ENCODE measurements around the gene NR5A2. TPM values are rescaled to one million over a fixed set of nuclear protein-coding genes. Genes with fewer than 3 reads are reported as not detected.

The NR5A2 gene
- total and polyA plus RNA-seq, 10 of the 15 experiments (the other 5 are each of a cell fraction or from before 2014, with no cell fraction given): 0.02 to 0.60 (median 0.15) TPM; not detected in 1

GRCh38 chr1:200035397-200035955 is 8.0 kb downstream of the NR5A2 start:
- no peak for DNase-seq (ENCODE audit: low read depth, low spot score)
- intact Hi-C loops (cut with micrococcal nuclease; ENCODE audit: unreplicated experiment): no loop called here
- in situ Hi-C loops (cut with MboI): no loop called here
- ChIA-PET POLR2A (no interaction called here), RAD21 (ENCODE audit: unreplicated experiment) (no interaction called here), SMC1A (ENCODE audit: uncharacterized antibody, unreplicated experiment) (no interaction called here), CTCF (no interaction called here)
- no peaks in the 10 kb centered on the region for H3K36me3 ChIP-seq (ENCODE audit: control insufficient read depth in 2 of 2, insufficient read depth in 2 of 2, low read length in 1 of 2)
- H3K4me2 ChIP-seq (ENCODE audit: control insufficient read depth, insufficient read depth): no peak overlapping the region
- H3K27ac ChIP-seq (ENCODE audit: control insufficient read depth, insufficient read depth): no peak overlapping the region
- no peak overlapping the region for H3K9ac ChIP-seq (ENCODE audit: control insufficient read depth, insufficient read depth, low read length)
- no peaks in the 10 kb centered on the region; the same call in 2 of the 3 replicates for H3K9me3 ChIP-seq (replicated peaks; ENCODE audit: control insufficient read depth, insufficient read depth, low read length)
- no peak for ATAC-seq
- TF ChIP-seq TBL1XR1 (IDR thresholded peaks at IDR 0.05; ENCODE audit: low read depth, low read length): no peak
- no peak for TF ChIP-seq YBX1 (IDR thresholded peaks at IDR 0.05)
- no peak for TF ChIP-seq RFX5 (IDR thresholded peaks at IDR 0.05; ENCODE audit: low read depth, low read length)
- TF ChIP-seq ESRRA (IDR thresholded peaks at IDR 0.05; ENCODE audit: low read length): no peak
- no TSS peak for BruUV-seq (replicated peaks)
- peaks cover 34 to 43% of the 10 kb centered on the region in 2 experiments for H3K27me3 ChIP-seq (replicated peaks in 1 of 2; ENCODE audit: control insufficient read depth in 2 of 2, insufficient read depth in 2 of 2, low read length in 1 of 2)
- H4K20me1 ChIP-seq (ENCODE audit: control insufficient read depth, insufficient read depth): no peaks in the 10 kb centered on the region
- no peak overlapping the region for H2AFZ ChIP-seq (ENCODE audit: control insufficient read depth, low read depth, low read length)
- H3K4me1 ChIP-seq (ENCODE audit: control insufficient read depth, insufficient read depth, low read length): no peaks in the 10 kb centered on the region
- H3K79me2 ChIP-seq (ENCODE audit: control insufficient read depth, insufficient read depth, low read length): no peaks in the 10 kb centered on the region
- FAIRE-seq: no peak
- WGBS (ENCODE audit: insufficient coverage, insufficient replicate concordance, low lambda C conversion rate, missing lambda C conversion rate): 27% methylated on average over 34 of the region's 36 CpGs
- no peak overlapping the region for H3K4me3 ChIP-seq

- no peaks in the 10 kb centered on the region for H4K20me1 ChIP-seq (ENCODE audit: control insufficient read depth, insufficient read depth)
- in situ Hi-C loops (cut with MboI): no loop called here
- ChIA-PET SMC1A (ENCODE audit: uncharacterized antibody, unreplicated experiment) (no interaction called here), CTCF (no interaction called here), POLR2A (no interaction called here), RAD21 (ENCODE audit: unreplicated experiment) (no interaction called here)
- no peak overlapping the region for H3K4me2 ChIP-seq (ENCODE audit: control insufficient read depth, insufficient read depth)
- no peaks in the 10 kb centered on the region; the same call in 2 of the 3 replicates for H3K9me3 ChIP-seq (replicated peaks; ENCODE audit: control insufficient read depth, insufficient read depth, low read length)
- H3K27ac ChIP-seq (ENCODE audit: control insufficient read depth, insufficient read depth): no peak overlapping the region
- no peaks in the 10 kb centered on the region for H3K79me2 ChIP-seq (ENCODE audit: control insufficient read depth, insufficient read depth, low read length)
- ATAC-seq (no peak), DNase-seq (ENCODE audit: low read depth, low spot score) (no peak), FAIRE-seq (no peak)
- no peak overlapping the region for H3K9ac ChIP-seq (ENCODE audit: control insufficient read depth, insufficient read depth, low read length)
- BruUV-seq (replicated peaks): no TSS peak
- no peak overlapping the region for H2AFZ ChIP-seq (ENCODE audit: control insufficient read depth, low read depth, low read length)
- intact Hi-C loops (cut with micrococcal nuclease; ENCODE audit: unreplicated experiment): no loop called here
- 4% methylated on average over 27 of the region's 27 CpGs for WGBS (ENCODE audit: insufficient coverage, insufficient replicate concordance, low lambda C conversion rate, missing lambda C conversion rate)
- H3K36me3 ChIP-seq (ENCODE audit: control insufficient read depth in 2 of 2, insufficient read depth in 2 of 2, low read length in 1 of 2): no peaks in the 10 kb centered on the region
- no peak overlapping the region for H3K4me3 ChIP-seq
- no peaks in the 10 kb centered on the region for H3K4me1 ChIP-seq (ENCODE audit: control insufficient read depth, insufficient read depth, low read length)
- H3K27me3 ChIP-seq (replicated peaks in 1 of 2; ENCODE audit: control insufficient read depth in 2 of 2, insufficient read depth in 2 of 2, low read length in 1 of 2): peaks cover 37 to 43% of the 10 kb centered on the region in 2 experiments
- TF ChIP-seq RB1 (IDR thresholded peaks at IDR 0.05; ENCODE audit: borderline replicate concordance) (no peak), RUNX3 (IDR thresholded peaks at IDR 0.05; ENCODE audit: low read length) (no peak), CTCF (IDR thresholded peaks at IDR 0.05 in 2 of 3, conservative IDR thresholded peaks at IDR 0.05 in 1 of 3; ENCODE audit: control insufficient read depth in 2 of 3, extremely low read depth in 1 of 3, insufficient read depth in 1 of 3, low read depth in 3 of 3, low read length in 3 of 3) (no peak), CHD2 (IDR thresholded peaks at IDR 0.05; ENCODE audit: borderline replicate concordance, low read depth, low read length) (no peak), MLLT1 (IDR thresholded peaks at IDR 0.05) (no peak), E2F8 (IDR thresholded peaks at IDR 0.05; ENCODE audit: low read depth, partially characterized antibody) (no peak), ESRRA (IDR thresholded peaks at IDR 0.05; ENCODE audit: low read length) (no peak), BACH1 (IDR thresholded peaks at IDR 0.05; ENCODE audit: borderline replicate concordance) (no peak)
Observed at GRCh38 chr1:200035956-200036618, 8.6 kb downstream of the NR5A2 start.

Data from GM12878 (cell line).